HTR-8/SVneo (cell line): ENCODE data around the gene ASPG.
"Not testable (repeated sequence)": the region's sequence is repeated elsewhere in the genome, so short reads cannot be mapped to it uniquely, and the experiment has no call there.

Source experiments
- DNase-seq: peaks from one replicate; pipeline ENCODE4 v3.0.0; 2011; ENCODE audit warnings: low spot score, mixed read lengths; ENCODE audit not compliant: insufficient read length
- FAIRE-seq: peaks from 2 replicates; lab custom pipeline; 2011; peaks lifted over from hg19 to GRCh38; lab: Jason Lieb, UNC

ASPG gene

DNA sequence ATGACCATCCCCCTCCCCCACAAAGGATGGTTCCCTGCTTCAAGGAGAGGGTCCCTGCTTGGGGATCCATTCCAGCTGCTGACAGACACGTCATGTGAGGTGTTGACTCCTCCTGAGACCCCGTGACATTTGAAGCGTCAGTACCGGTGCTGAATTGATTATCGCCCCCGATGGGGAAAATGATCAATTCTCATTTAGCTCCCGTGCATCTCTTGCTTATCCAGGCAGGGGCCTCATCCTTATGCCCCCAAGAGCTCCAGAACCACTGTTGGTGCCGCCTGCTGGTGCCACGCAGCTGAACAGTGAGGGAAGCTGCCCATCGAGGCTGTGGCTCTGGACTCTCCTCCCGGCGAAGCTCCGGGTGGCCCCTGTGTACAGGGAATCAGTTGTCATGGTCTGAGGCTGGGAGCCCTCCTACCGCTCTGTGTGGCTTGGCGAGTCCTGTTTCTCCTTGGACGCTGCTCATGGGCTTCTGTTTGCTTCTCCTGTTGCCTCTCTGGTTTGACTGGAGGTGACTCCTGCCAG, 57.5 kb downstream of the ASPG start:
- FAIRE-seq (no peak), DNase-seq (no peak)

DNA sequence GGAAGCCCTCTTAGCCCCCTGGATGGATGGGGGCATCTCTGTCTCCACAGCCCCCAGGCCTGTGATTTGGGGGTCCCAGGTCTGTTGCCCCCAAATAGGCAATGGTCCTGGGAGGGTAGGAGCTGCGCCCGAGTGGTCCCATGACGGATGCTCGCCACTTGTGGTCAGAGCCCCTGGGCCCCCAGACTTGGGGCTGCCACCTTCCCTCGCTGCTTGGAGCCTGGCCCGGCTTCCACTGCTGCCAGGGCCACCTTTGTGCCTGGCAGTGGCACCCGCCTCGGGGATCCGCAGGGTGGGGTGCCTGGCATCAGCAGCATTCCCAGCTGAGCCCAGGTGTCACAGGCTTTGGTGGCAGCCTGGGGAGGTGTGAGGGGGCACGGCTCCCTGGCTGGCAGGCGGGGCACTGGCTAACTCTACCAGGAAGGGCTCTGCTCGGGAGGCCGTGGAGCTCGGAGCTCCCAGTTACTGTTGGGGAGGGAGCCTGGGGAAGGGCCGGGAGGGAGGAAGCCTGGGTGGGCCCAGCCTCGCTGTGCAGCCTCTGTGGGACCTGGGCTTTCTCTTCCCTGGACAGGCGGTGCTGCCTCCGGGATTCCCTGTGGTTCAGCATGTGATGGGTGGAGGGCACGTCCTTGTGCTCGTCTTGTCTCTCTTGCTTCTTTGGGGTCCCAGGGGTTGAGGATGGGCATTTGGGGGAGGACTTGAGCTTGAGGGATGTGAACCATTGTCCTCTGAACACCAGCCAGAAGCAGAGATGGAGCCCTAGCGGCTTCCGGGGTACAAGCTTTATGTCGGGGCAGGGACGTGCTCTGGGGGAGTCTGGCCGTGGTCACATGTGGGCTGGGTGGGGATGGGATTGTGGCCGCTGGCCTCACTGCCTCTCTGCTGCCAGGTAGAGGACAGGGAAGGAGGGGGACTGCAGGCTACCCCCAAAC, 58.3 kb downstream of the ASPG start:
- FAIRE-seq (no peak), DNase-seq (no peak)

DNA sequence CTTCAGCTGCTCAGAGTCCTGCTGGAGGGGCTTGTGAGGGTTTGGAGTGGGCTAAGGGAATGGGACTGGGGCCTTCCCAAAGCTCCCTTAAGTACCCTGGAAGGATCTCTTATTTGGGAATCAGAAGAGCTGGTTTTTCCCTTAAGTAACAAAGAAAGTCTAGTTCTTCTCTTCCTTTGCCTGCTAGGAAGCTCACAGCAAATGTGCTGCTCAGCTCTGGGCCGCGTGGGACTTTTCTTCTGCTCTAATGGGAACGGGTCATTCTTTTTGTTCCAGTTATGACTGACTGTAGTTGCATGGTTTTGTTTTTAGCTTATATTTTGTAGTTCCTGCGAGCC, 58.9 kb downstream of the ASPG start:
- no peak for DNase-seq
- FAIRE-seq: no peak

DNA sequence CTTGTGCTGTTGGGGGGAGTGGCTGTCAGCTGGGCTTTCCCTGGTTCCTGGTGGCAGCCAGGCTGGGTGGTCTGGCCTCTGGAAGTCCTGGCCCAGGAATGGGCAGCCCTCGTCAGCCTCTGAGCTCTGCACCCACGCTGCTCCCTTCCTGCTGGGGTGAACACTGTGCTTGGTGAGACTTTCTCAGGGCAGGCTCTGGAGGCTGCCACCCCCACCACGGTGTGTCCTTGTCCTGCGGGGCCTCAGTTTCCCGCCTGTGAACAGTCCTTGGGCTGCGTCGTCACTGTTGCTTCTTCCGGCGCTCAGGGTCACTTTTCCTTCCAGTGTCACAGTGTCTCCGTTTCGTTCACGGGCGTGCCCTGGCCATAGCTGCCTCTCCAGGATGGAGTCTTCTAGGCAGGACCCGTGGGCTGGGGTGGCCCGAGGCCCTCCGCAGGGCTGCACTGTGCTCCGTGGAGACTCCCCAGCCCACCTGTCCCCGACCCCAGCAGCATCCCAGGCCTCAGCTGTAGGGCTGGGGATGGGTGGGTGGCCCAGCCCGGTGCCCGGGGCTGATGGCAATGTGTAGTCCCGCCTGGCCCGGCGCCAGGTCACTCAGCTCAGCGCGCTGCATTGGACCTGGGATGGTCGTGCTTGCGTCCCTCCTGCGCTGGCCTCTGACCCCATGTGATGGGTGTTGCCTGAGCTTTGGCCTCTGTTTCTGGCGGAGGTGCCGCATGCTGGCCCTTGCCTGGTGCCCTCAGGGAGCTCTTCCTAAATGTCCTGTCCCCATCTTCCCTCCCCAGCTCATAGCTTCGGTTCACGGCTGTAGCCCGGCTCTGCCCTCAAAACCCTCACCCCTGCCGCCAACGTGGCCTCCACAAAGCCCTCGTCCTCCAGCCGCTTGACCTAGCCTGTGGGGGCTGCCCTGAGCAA, 59.7 kb downstream of the ASPG start:
- DNase-seq (no peak), FAIRE-seq (no peak)

DNA sequence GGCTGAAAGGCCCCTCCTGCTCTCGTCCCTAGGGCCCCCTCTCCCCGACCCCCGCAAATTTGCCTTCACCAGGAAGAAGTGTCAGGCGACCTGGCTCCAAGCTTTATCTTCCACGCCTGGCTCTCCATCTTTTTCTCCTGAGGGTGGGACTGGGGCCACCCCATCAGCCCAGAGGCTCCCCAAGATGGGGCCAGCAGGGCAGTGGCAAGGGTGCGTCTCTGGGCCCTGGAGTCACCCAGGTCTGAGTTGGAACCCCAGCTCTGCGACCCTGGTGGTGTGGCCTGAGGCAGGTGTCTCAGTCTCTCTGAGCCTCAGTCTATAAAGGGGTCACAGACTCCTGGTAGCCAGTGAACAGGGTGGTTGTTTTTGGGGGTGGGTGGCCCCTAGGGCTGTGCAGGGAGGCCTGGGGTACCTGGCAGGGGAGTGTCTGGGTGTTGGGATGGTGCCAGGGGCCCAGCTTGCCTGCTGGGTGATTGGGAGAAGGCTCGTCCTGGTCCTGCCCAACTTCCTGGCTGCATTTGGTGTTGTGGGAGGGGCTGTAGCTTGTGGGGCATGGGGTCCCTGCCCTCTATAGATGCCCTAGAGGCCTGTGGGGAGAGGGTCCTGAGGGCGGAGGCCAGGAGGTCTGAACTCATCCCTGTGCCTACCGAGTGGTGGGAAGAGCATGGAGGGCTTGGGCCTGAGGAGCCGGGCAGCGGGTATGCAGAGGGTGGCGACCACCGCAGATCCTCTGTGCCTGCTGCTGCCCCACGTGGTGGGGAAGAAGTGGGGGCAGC, 60.5 kb downstream of the ASPG start:
- DNase-seq (no peak), FAIRE-seq (no peak)

DNA sequence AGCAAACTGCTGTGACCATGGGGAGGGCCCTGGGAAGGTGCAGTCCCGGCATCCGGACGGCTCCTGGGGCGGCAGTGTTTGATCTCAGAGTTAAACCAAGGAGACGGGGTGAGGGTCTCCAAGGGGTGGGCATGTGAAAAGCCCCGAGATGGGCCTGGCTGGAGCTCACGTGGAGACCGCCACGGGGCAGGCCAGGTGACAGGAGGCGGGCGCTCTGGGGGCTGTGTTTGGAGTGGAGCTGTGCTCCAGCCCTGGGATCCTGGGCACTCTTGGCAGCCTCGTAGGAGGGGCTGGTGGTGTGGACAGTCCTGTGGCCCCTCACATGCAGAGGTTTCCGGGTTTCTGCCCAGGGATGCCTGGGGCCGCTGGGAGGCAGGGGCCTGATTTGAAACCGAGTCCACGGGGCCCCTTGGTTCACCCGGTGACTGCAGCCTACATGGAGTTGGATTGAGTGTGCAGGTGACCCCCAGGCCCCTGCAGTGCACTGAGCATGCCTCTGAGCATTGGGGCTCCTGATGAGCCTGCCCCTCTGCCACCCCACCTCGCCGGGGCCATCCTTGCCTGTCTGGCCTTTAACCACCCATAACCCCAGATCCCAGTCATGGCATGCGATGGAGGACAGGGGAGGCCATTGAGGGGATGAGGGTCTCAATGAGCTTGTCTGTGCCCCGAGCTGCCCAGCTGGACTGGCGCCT, 61.3 kb downstream of the ASPG start:
- FAIRE-seq (no peak), DNase-seq (no peak)

DNA sequence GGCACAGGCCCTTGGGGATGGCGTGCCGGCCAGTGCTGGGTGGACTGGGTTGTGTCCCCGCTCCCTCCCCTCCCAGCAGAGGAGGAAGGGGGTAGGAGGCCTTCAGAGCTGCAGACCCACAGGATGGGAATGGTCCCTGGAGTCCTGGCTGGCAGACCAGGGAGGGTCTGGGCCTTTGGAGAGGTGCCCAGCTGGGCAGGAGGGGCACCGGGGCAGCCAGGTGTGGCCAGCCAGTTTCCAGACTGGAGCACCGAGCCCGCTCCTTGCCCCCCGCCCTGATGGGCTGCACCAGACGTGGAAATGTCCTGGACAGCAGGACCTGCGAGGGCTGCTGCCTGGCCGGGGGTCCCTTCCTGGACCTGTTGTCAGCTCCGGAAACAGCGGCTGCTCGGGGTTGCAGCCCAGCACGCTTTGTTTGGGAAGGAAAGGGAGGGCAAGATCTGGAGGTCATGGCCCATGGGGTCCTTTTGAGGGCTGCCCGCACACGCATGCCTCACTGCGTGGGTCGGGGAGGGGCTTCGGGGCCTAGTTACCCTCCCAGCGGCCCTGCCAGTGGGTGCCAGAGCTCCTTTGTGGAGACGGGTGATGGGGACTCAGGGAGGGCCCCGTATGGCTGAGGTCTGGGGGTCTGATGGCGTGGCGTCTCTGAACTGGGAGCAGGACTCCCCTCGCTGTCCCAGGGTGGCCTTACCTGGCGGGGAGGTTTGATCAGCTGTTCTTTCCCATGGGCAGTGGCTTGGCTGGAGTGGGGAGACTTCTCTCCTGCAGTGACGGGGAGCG, 62.0 kb downstream of the ASPG start:
- FAIRE-seq (no peak), DNase-seq (no peak)

DNA sequence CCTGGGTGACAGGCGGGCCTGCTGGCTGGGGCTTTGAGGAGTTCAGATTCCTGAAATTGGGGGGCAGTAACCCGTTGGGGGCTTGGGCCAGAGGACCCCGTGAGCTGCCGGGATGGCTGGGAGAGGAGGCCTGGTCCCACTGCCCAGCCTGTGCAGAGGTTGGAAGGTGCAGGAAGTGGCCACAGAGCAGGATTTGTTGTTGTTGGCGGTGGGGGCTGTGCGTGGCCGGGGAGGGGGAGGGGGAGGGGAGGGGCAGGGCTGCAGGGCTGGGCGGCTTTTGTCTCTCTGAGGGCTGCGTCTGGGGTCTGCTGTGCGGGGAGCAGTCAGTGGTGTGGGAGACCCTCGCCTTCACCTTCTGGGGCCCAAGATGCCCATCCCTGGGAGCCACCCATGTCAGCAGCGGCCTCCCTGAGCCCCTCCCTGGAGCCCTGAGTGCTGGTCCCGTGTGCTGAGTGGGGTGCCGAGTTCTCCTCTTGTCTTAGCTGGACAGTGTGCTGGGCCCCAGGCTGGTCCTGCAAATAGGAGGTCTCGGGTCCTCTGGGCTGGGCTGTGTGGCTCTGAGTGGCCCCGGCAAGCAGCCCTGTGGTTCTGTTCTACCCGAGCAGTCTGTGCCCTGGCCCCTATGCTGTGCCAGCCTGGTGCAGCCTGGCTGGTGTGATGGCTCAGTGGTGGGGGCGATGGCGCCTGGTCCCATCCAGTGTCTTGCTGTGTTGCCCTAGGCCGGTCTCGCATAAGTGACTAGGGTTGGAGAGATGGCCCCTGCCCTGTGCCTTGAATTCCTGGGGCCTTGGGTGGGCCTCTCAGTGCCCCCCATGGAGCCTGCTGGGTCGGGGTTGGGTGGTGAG, 63.2 kb downstream of the ASPG start:
- FAIRE-seq (no peak), DNase-seq (no peak)

DNA sequence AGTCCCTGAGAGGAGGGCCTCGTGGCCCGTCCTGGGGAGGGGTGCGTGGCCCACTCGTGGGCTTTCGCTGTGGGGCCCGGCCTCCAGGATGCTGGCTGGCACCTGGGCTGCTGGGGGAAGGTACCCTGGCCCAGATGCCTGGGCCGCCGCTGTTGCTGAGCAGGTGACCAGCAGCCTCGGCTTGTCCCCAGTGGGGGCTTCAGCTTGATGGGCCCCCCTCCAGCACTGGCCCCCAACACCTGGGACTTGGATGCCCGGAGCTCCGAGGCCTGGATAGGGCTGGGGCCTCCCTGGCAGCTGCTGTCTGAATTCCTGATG, 63.7 kb downstream of the ASPG start:
- FAIRE-seq (no peak), DNase-seq (no peak)

DNA sequence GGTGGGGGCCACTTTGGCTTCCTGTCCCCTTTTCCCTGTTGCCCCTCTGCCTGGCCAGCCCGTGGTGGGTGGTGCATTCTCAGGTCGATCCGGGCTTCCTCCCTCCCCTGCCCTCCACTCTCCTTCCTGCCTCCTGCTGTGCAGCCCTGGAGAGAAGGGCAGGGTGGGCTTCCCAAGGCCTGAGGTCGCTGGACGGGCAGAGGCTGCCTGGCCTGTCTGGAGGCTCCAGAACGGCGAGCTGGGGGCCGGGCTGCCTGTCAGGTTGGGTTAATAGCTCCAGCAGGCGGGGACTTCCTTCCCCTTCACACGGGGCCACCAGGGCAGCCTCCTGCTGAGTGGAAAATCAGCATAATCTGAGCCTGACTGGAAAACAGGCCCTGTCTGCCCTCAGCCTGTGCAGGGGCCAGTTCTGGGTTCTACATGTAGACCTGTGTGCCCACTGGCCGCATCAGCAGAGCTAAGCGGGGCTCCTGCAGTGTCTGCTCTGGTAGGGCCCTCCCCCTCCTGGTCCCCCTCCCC, 64.2 kb downstream of the ASPG start:
- no peak for DNase-seq
- no peak for FAIRE-seq

DNA sequence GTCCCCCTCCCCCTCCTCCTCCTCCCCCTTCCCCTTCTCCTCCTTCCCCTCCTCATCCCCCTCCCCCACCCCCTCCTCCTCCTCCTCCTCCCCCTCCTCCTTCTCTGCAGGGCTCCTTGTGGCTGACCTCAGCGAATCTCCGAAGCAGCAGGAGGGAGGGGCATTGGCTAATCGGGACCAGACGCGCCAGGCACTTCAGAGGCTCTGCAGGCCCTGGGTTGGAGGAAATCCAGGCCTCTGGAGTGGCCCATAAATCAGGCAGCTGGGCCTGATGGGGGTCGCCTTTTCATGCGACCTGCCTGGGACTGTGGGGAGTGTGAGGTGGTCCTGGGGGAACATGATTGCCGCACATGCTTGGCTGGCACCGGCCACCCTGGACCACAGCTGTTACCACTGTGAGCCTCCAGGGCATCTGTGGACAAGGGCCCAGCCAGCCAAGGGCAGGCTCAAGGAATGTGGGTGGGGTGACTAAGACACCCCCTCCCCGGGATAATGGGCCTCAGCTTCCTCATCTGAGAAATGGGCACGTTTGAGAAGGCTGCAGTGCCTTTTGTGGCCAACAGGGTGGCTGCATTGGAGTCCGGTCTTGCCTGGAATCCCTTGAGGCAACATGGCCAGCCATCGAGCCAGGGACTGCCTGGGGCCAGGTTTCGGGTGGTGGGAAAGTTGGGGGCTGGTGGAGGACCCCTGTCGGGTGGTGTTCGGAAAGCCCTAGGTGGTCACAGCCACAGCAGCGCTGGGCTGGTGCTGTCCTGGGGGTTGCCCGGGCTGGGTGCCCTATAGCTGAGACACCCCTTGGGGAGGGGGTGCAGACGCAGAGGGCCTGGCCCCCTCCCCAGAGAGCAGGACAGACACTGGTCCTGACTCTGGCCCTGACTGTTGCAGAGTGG, 64.9 kb downstream of the ASPG start:
- FAIRE-seq (no peak), DNase-seq (no peak)

DNA sequence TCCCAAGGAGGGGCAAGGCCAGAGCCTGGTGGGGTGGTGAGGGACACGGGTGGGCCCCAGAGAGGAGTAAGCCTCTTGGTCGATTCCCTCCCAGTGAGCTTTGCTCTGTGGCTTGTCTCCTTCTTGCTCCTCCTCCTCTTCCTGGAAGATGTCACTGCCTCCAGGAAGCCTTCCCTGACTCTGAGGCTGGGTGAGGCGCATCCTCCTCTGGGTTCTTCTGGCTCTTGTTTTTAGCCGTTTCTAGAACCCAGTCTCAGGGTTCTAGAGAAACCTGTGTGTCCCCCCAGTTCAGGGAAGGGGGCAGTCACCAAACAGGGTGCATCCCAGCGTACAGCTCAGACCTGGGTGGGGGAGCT, 65.5 kb downstream of the ASPG start:
- DNase-seq (no peak), FAIRE-seq (no peak)

DNA sequence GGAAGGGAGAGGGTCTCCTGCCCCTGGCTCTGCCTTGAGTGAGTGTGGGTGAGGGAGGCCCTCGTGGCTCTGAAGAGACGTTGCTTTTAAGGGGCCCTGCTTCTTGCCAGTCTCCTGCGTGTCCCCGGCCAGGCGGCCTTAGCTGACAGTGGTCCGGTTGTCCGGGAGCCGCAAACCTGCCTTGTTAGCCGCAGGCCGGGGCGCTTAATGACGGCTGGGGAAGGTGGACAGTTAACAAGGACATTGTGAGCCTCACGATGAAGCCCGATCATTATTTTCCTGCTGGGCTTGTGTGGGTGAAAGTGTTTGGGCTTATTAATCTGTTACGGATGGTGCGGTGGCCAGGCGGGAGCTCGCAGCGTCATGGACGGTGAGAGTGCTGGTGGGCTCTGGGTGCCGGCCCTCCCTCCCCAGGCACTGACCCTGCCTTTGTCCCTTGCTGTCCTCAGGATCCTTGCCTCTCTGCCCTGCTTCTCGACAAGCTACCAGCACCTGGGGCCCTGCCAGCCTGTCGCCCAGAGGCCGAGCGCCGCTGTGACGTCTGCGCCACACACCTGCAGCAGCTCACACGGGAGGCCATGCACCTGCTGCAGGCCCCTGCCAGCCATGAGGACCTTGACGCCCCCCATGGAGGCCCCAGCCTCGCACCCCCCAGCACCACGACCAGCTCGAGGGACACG, 66.2 kb downstream of the ASPG start:
- DNase-seq (no peak), FAIRE-seq (no peak)

DNA sequence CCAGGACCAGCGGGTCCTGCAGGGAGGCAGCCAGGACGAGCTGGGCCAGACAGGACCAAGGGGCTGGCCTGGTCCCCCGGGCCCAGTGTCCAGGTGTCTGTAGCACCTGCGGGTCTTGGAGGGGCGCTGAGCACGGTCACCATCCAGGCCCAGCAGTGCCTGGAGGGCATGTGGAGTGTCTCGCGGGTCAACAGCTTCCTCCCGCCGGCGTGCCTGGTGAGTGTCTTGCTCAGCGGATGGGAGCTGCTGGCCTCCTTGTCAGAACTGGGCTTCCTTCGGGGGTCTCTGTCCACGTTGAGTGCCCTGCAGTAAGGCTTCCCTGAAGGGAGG, 66.7 kb downstream of the ASPG start:
- FAIRE-seq: no peak
- DNase-seq: no peak

DNA sequence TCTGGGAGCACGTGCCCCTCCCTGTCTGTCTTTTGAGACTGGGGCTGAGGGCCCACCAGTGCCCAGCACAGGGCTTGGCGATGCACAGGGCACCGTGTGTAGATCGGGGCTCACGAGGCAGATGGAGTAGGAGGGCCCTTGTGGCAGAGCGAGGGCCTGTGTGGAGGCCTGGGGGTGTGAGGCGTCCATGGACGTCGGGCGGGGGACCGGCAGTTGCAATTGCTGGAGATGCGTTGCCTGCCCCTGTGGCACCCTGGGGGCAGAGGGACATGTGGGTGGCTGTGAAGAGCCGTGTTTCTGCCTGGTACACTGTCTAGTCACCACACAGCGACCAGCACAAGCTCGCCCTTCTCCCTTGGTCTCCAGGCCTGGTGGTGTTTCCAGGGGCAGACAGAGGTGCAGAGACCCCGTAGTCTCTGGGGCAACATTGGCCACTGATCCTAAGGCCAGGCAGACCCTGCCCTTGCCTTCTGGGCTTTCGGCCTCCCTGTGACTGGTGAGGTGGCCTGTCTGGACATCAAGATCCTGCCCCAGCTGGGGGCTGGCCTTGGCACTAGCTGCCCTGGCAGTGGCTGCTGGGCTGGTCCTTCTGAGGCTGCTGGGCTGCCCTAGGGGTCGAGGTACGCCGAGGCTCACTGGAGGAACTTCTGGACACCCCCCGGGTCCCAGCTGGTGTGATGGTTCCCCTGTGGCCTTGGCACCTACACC, 67.3 kb downstream of the ASPG start:
- no peak for FAIRE-seq
- no peak for DNase-seq

DNA sequence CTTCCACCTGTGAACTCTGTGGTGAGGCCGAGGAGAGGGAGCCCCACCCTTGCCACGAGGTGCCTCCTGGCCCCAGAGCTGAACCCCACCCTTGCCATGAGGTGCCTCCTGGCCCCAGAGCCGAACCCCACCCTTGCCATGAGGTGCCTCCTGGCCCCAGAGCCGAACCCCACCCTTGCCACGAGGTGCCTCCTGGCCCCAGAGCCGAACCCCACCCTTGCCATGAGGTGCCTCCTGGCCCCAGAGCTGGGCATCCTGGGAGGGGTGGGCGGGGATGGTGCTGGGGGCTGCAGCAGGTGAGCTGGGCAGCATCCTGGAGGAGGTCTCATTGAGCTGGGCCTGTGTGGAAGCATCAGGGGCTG, 67.9 kb downstream of the ASPG start:
- not testable (repeated sequence) for FAIRE-seq, DNase-seq
